Gastroesophageal sphincter (tissue), 4 donors: ENCODE data around the gene PRMT2. TPM values are rescaled to one million over a fixed set of nuclear protein-coding genes. Genes with fewer than 3 reads are reported as not detected.

ENCODE experiments used
- ATAC-seq: fragments of 150-250 bp; one replicate; pipeline ENCODE4 v1.9.1; 2016; ENCODE audit warnings: mild to moderate bottlenecking, moderate library complexity
- H3K27ac ChIP-seq, 4 donors: fragments of 200-600 bp; sonication (generic) in 3 of 4; 1 replicate in 3 of 4; 2 replicates in 1 of 4; pipeline ENCODE4 v1.5.1; 2016 to 2019
- H3K27me3 ChIP-seq: fragments of 200-600 bp; sonication (generic); one replicate; pipeline ENCODE4 v1.5.1; 2019
- H3K36me3 ChIP-seq, 2 donors: fragments of 200-600 bp; sonication (generic); one replicate each; pipeline ENCODE4 v1.5.1; 2019; ENCODE audit warnings: control low read depth in 1 of 2
- H3K4me1 ChIP-seq, 3 donors: fragments of 200-600 bp; sonication (generic); 1 replicate in 2 of 3; 2 replicates in 1 of 3; pipeline ENCODE4 v1.5.1; 2016 to 2019; ENCODE audit warnings: control low read depth in 2 of 3
- H3K4me3 ChIP-seq, 2 donors: fragments of 200-600 bp; sonication (generic); one replicate each; pipeline ENCODE4 v1.5.1; 2019; ENCODE audit warnings: mild to moderate bottlenecking in 1 of 2, moderate library complexity in 1 of 2
- H3K9me3 ChIP-seq, 3 donors: fragments of 200-600 bp; sonication (generic); one replicate each; pipeline ENCODE4 v1.5.1; 2017 to 2019; ENCODE audit warnings: control low read depth in 2 of 3
- EP300 ChIP-seq: sonication (generic); formaldehyde crosslinking; IDR thresholded peaks from one replicate; pipeline ENCODE4 v1.6.1; 2017; ENCODE audit warnings: antibody characterized with exemption, mild to moderate bottlenecking
- POLR2A ChIP-seq, 2 donors: fragments of 450-650 bp; IDR thresholded peaks; one replicate each; pipeline ENCODE4 v1.6.1; 2017; ENCODE audit warnings: antibody characterized with exemption in 2 of 2, mild to moderate bottlenecking in 2 of 2, moderate library complexity in 1 of 2
- POLR2AphosphoS5 ChIP-seq: sonication (generic); formaldehyde crosslinking; IDR thresholded peaks from one replicate; pipeline ENCODE4 v1.6.1; 2017; ENCODE audit warnings: antibody characterized with exemption
- WGBS, 2 donors: methylation state at CpG; one replicate each; pipeline ENCODE4 v1.1.5; 2018; ENCODE audit warnings: low coverage in 1 of 2; 5-methylcytosine and 5-hydroxymethylcytosine counted together
- total RNA-seq, 4 donors: library from RNA; depleted of rRNA; stranded (reverse); fragments of >200 nt; gene quantifications; one replicate each; pipeline ENCODE4 v1.1.0, GENCODE V29; 2016
- TF ChIP-seq, protein P1 (sequence below), 4 experiments: fragments of 200-600 bp in 2 of 4; fragments of 450-650 bp in 2 of 4; sonication (generic) in 1 of 4; IDR thresholded peaks; one replicate each; pipeline ENCODE4 v1.5.1; 2017 to 2019; ENCODE audit warnings: antibody characterized with exemption in 4 of 4, mild to moderate bottlenecking in 2 of 4, moderate library complexity in 2 of 4

PRMT2 gene
- total RNA-seq, 4 donors from 2014 or later = 128 to 176 (median 174) TPM

DNA sequence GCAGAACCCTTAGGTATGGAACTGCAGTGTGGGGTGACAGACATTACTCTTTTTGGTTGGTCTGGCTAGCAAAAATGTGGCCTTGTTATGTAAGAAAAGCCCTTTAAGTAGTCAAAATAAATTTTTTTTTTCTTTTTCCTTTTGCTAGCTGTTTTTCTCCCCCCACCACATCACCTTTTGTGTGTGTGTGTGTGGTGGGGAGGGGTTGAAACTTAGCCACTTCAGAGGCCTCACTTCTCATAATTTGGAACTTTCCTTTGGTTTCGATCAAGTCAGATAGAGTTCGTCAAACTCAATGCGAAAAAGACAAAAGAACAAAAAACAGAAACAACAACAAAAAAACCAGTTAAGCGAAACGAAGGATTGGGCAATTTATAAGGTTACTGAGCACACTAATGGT lies 1.9 kb upstream of the PRMT2 start:
- no peak for ATAC-seq
- Histone ChIP-seq H3K9me3 (no peaks in the 10 kb centered on the region), H3K4me3 (no peak overlapping the region), H3K27me3 (peaks cover 4% of the 10 kb centered on the region), H3K27ac (no peak overlapping the region), H3K4me1 (peaks cover 0 to 37% (median 13%) of the 10 kb centered on the region in 3 donors), H3K36me3 (no peaks in the 10 kb centered on the region)
- TF ChIP-seq EP300 = no peak
- TF ChIP-seq POLR2AphosphoS5 = no peak
- TF ChIP-seq, protein P1, sequence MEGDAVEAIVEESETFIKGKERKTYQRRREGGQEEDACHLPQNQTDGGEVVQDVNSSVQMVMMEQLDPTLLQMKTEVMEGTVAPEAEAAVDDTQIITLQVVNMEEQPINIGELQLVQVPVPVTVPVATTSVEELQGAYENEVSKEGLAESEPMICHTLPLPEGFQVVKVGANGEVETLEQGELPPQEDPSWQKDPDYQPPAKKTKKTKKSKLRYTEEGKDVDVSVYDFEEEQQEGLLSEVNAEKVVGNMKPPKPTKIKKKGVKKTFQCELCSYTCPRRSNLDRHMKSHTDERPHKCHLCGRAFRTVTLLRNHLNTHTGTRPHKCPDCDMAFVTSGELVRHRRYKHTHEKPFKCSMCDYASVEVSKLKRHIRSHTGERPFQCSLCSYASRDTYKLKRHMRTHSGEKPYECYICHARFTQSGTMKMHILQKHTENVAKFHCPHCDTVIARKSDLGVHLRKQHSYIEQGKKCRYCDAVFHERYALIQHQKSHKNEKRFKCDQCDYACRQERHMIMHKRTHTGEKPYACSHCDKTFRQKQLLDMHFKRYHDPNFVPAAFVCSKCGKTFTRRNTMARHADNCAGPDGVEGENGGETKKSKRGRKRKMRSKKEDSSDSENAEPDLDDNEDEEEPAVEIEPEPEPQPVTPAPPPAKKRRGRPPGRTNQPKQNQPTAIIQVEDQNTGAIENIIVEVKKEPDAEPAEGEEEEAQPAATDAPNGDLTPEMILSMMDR (IDR thresholded peaks at IDR 0.05) = no peak
- TF ChIP-seq POLR2A (IDR thresholded peaks at IDR 0.05) = no peak
- 86 to 100% methylated on average over 3 to 4 of the region's 5 CpGs for WGBS, 2 donors

DNA sequence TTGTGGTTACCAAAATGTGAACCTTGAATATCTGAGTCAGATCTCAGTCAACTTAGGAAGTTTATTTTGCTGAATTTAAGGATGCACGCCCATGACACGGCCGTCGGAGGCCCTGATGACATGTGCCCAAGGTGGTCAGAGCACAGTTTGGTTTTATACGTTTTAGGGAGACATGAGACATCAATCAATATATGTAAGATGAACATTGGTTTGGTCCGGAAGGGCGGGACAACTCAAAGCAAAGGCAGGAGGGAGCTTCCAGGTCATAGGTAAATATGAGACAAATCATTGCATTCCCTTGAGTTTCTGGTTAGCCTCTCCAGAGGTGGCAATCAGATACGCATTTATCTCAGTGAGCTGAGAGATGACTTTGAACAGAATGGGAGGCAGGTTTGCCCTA lies 1.0 kb upstream of the PRMT2 start:
- Histone ChIP-seq H3K9me3 (no peaks in the 10 kb centered on the region), H3K27me3 (no peaks in the 10 kb centered on the region), H3K27ac (peak overlapping the region; percentile 91 to 99 (median 98)), H3K4me3 (peak overlapping the region in 1 of 2 donors; percentile 70), H3K36me3 (no peaks in the 10 kb centered on the region), H3K4me1 (peaks cover 0 to 46% (median 13%) of the 10 kb centered on the region in 3 donors)
- no peak for TF ChIP-seq POLR2AphosphoS5
- TF ChIP-seq EP300 = no peak
- TF ChIP-seq POLR2A (IDR thresholded peaks at IDR 0.05) = no peak
- TF ChIP-seq, protein P1 (IDR thresholded peaks at IDR 0.05) = no peak
- no peak for ATAC-seq
- WGBS, 2 donors = 78 to 86% methylated on average over 5 to 7 of the region's 8 CpGs

DNA sequence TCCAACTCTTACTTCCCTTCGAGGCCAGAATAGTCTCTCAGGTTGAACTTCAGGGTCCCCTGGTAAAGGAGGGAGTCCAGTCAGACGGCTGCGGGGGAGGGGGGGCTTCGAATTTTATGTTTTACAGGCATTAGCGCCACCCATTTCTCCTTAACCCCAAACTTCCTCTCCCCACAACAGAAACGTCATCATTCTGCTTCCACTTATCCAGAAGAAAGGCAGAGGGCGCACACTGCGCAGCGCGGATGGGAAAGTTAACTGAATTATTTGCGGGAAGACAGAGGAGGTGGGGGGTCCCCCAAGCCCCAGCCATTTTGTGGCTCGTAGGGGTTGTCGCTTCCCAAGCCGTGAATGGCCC lies 529 bp upstream of the PRMT2 start:
- peak overlapping the region; percentile 70 to 79 for H3K4me3 ChIP-seq
- H3K4me1 ChIP-seq = peaks cover 0 to 51% (median 13%) of the 10 kb centered on the region in 3 donors
- WGBS, 2 donors = 0 to 1% methylated on average over 5 to 12 of the region's 14 CpGs
- H3K36me3 ChIP-seq = no peaks in the 10 kb centered on the region
- no peaks in the 10 kb centered on the region for H3K9me3 ChIP-seq
- TF ChIP-seq, protein P1 (IDR thresholded peaks at IDR 0.05) = peak in 2 of 4 experiments; percentile 30 to 59
- no peak for TF ChIP-seq POLR2AphosphoS5
- TF ChIP-seq POLR2A (IDR thresholded peaks at IDR 0.05) = no peak
- TF ChIP-seq EP300 = no peak
- ATAC-seq = peak; percentile 67
- H3K27me3 ChIP-seq = no peaks in the 10 kb centered on the region
- peak overlapping the region; percentile 91 to 99 (median 98) for H3K27ac ChIP-seq

DNA sequence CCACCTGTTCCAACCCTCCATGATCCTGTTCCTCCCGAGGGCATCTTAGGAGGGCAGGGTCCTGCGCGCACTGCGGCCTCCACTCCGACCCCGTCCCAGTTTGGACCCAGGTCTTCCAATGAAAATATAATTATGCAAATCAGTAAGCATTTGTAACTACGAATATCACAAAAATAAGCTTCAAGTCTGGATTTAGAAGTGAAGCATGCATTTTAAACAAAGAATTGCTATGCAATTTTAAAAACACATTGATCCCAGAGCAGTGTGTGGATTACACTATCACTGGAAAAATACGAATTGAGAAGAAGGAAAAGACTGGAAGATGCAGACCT lies 673 bp downstream of the PRMT2 start:
- Histone ChIP-seq H3K4me1 (peaks cover 0 to 62% (median 13%) of the 10 kb centered on the region in 3 donors), H3K36me3 (peaks cover 0 to 3% of the 10 kb centered on the region in 2 donors), H3K9me3 (no peaks in the 10 kb centered on the region), H3K4me3 (peak overlapping the region; percentile 70 to 79), H3K27ac (peak overlapping the region in 3 of 4 donors; percentile 91 to 99 (median 97)), H3K27me3 (no peaks in the 10 kb centered on the region)
- WGBS, 2 donors = 0 to 1% methylated on average over 4 to 7 of the region's 8 CpGs
- TF ChIP-seq POLR2A (IDR thresholded peaks at IDR 0.05) = no peak
- no peak for ATAC-seq

DNA sequence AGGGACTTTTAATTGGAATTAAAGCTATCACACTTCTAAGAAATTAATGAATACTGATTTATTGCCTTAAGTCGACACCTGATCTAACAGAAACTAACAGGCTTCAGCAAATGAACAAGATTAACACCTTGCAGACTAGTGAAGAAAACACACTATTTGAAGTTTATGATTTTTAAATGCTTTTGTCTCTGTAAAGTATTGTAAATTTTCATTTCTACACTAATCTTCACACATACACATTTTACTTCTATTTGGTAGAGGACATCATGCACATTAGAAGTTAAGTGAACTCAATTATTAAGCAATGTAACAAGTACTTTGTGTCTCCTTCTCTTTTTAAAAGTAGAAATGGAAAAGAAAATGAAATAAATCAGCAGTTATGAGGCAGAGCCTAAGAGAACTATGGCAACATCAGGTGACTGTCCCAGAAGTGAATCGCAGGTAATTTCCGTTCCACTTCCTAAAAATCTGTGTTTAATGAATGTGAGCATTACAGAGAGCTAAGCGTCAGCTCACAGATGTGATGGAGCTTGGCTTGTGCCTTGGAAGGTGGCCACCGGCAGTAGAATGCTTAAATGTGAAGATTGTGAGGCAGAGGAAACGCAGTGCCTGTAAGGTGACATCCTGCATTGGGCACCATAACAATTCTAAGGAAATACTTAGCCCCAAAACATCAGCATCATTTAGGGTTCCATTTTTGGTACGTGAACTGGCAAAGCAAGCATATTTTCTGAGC lies 1.2 kb downstream of the PRMT2 start:
- Histone ChIP-seq H3K36me3 (peaks cover 0 to 9% of the 10 kb centered on the region in 2 donors), H3K27ac (peak overlapping the region in 3 of 4 donors; percentile 91 to 99 (median 97)), H3K4me3 (peak overlapping the region; percentile 70 to 79), H3K27me3 (no peaks in the 10 kb centered on the region), H3K4me1 (peaks cover 0 to 68% (median 13%) of the 10 kb centered on the region in 3 donors), H3K9me3 (no peaks in the 10 kb centered on the region)
- 46 to 47% methylated on average over 7 of the region's 7 CpGs for WGBS, 2 donors
- TF ChIP-seq POLR2AphosphoS5 (no peak), POLR2A (IDR thresholded peaks at IDR 0.05) (no peak), EP300 (no peak)
- TF ChIP-seq, protein P1 (IDR thresholded peaks at IDR 0.05) = no peak
- ATAC-seq = no peak
